Endodermal cell (in vitro differentiated cells): ENCODE results near the gene CYP2W1. TPM values are rescaled to one million over a fixed set of nuclear protein-coding genes. Genes with fewer than 3 reads are reported as not detected.

Experiments
- DNase-seq: peaks from one replicate; pipeline ENCODE4 v3.0.0-alpha.2; 2017
- H3K27ac ChIP-seq: 2 replicates; pipeline ENCODE4 v1.5.1; 2013; ENCODE audit warnings: mild to moderate bottlenecking, low read depth, low read length, moderate library complexity
- H3K27me3 ChIP-seq: 2 replicates; pipeline ENCODE4 v1.6.1; 2013; ENCODE audit warnings: mild to moderate bottlenecking, low read length, moderate library complexity; ENCODE audit not compliant: insufficient read depth, control insufficient read depth, poor library complexity, severe bottlenecking
- H3K36me3 ChIP-seq: 2 replicates; pipeline ENCODE4 v1.7.0; 2013; ENCODE audit warnings: mild to moderate bottlenecking, low read length, moderate library complexity; ENCODE audit not compliant: control insufficient read depth, insufficient read depth
- H3K4me1 ChIP-seq: one replicate; pipeline ENCODE4 v1.7.0; 2013; ENCODE audit warnings: low read length; ENCODE audit not compliant: control insufficient read depth, insufficient read depth
- H3K4me3 ChIP-seq: 2 replicates; pipeline ENCODE4 v1.5.1; 2013; ENCODE audit warnings: mild to moderate bottlenecking, low read length, moderate library complexity
- H3K9ac ChIP-seq: 2 replicates; pipeline ENCODE4 v1.6.1; 2013; ENCODE audit warnings: mild to moderate bottlenecking, low read length, moderate library complexity; ENCODE audit not compliant: poor library complexity, severe bottlenecking; ENCODE audit errors: extremely low read depth
- H3K9me3 ChIP-seq: 2 replicates; pipeline ENCODE4 v1.6.1; 2013; ENCODE audit warnings: mild to moderate bottlenecking, low read length, moderate library complexity; ENCODE audit not compliant: control insufficient read depth
- H3K27ac Mint-ChIP-seq: 2 replicates; pipeline ENCODE4 v1.8.0; 2020; ENCODE audit warnings: mixed read lengths
- H3K27me3 Mint-ChIP-seq: 2 replicates; pipeline ENCODE4 v1.8.0; 2021; ENCODE audit warnings: mild to moderate bottlenecking, mixed read lengths; ENCODE audit not compliant: insufficient read depth
- H3K36me3 Mint-ChIP-seq: 2 replicates; pipeline ENCODE4 v1.8.0; 2020; ENCODE audit warnings: low read depth, mixed read lengths
- H3K4me1 Mint-ChIP-seq: 2 replicates; pipeline ENCODE4 v1.8.0; 2020; ENCODE audit warnings: mixed read lengths
- H3K4me3 Mint-ChIP-seq: 2 replicates; pipeline ENCODE4 v1.8.0; 2020; ENCODE audit warnings: mild to moderate bottlenecking, moderate library complexity, mixed read lengths
- H3K9me3 Mint-ChIP-seq: 2 replicates; pipeline ENCODE4 v1.8.0; 2020; ENCODE audit warnings: mild to moderate bottlenecking, mixed read lengths
- CTCF ChIP-seq: fragments of 200-600 bp; sonication (generic); conservative IDR thresholded peaks from 2 replicates; pipeline ENCODE4 v1.5.0; 2021; ENCODE audit warnings: antibody characterized with exemption, mild to moderate bottlenecking
- WGBS, 2 experiments: methylation state at CpG; one replicate each; pipeline versions ENCODE4 v1.1.5 to v1.1.7; 2013; ENCODE audit warnings: missing lambda C conversion rate in 2 of 2, mixed read lengths in 1 of 2; ENCODE audit not compliant: insufficient coverage in 1 of 2, insufficient read length in 1 of 2; 5-methylcytosine and 5-hydroxymethylcytosine counted together
- total RNA-seq, 2 donors: library from RNA; stranded (reverse); fragmentation: NEBNext Ultra II Directional in 1 of 2; extraction: Animal tissue kit (Norgen Biotek cat#: 25700) in 1 of 2; gene quantifications; 2 replicates in 1 of 2; 3 replicates in 1 of 2; pipeline ENCODE4 v1.2.1, GENCODE V29; 2021

Gene CYP2W1
- total RNA-seq, 2 donors from 2014 or later = not detected

GRCh38 chr7:979151-979550 is 3.8 kb upstream of the CYP2W1 start:
- no peaks in the 10 kb centered on the region for H3K36me3 ChIP-seq
- Mint-ChIP-seq H3K36me3 (no peaks in the 10 kb centered on the region), H3K9me3 (no peaks in the 10 kb centered on the region), H3K27me3 (no peaks in the 10 kb centered on the region), H3K4me1 (peaks cover 15% of the 10 kb centered on the region), H3K27ac (peak overlapping the region; percentile 44), H3K4me3 (no peak overlapping the region)
- 91 to 94% methylated on average over 15 to 16 of the region's 16 CpGs for WGBS, 2 experiments
- no peak for DNase-seq
- H3K27ac ChIP-seq = no peak overlapping the region
- TF ChIP-seq CTCF = no peak
- H3K4me1 ChIP-seq = peaks cover 4% of the 10 kb centered on the region
- no peak overlapping the region for H3K9ac ChIP-seq
- H3K9me3 ChIP-seq = no peaks in the 10 kb centered on the region
- no peaks in the 10 kb centered on the region for H3K27me3 ChIP-seq
- H3K4me3 ChIP-seq = no peak overlapping the region

GRCh38 chr7:979886-980571 is 3.0 kb upstream of the CYP2W1 start:
- Mint-ChIP-seq H3K27ac (no peak overlapping the region), H3K4me1 (peaks cover 12% of the 10 kb centered on the region), H3K36me3 (no peaks in the 10 kb centered on the region), H3K4me3 (no peak overlapping the region), H3K27me3 (no peaks in the 10 kb centered on the region), H3K9me3 (no peaks in the 10 kb centered on the region)
- Histone ChIP-seq H3K27ac (no peak overlapping the region), H3K4me3 (no peak overlapping the region), H3K27me3 (no peaks in the 10 kb centered on the region), H3K4me1 (peaks cover 4% of the 10 kb centered on the region), H3K9me3 (no peaks in the 10 kb centered on the region), H3K9ac (no peak overlapping the region), H3K36me3 (no peaks in the 10 kb centered on the region)
- TF ChIP-seq CTCF = no peak
- WGBS, 2 experiments = 85 to 87% methylated on average over 10 to 15 of the region's 15 CpGs
- DNase-seq = no peak

- Histone ChIP-seq H3K4me3 (no peak overlapping the region), H3K27me3 (no peaks in the 10 kb centered on the region), H3K9ac (no peak overlapping the region), H3K36me3 (no peaks in the 10 kb centered on the region), H3K27ac (no peak overlapping the region), H3K4me1 (peaks cover 4% of the 10 kb centered on the region), H3K9me3 (no peaks in the 10 kb centered on the region)
- Mint-ChIP-seq H3K36me3 (no peaks in the 10 kb centered on the region), H3K27ac (no peak overlapping the region), H3K4me3 (no peak overlapping the region), H3K27me3 (no peaks in the 10 kb centered on the region), H3K4me1 (peaks cover 10% of the 10 kb centered on the region), H3K9me3 (no peaks in the 10 kb centered on the region)
- no peak for TF ChIP-seq CTCF
- no peak for DNase-seq
- WGBS, 2 experiments = 93% methylated on average over 18 of the region's 19 CpGs
Measured at GRCh38 chr7:981793-982510, 1.0 kb upstream of the CYP2W1 start.
